Mucosa of rectum (tissue), 2 donors: ENCODE results near the gene NEB.

Experiments
- H3K27ac ChIP-seq, 2 donors: one replicate each; pipeline ENCODE4 v1.7.0; 2013; ENCODE audit warnings: inconsistent platforms in 2 of 2, low read depth in 2 of 2, low read length in 2 of 2
- H3K27me3 ChIP-seq, 2 donors: one replicate each; pipeline ENCODE4 v1.7.0; 2013; ENCODE audit warnings: low read length in 2 of 2; ENCODE audit not compliant: control insufficient read depth in 2 of 2, insufficient read depth in 2 of 2
- H3K36me3 ChIP-seq, 2 donors: one replicate each; pipeline ENCODE4 v1.7.0; 2013; ENCODE audit warnings: low read length in 2 of 2; ENCODE audit not compliant: control insufficient read depth in 2 of 2, insufficient read depth in 2 of 2
- H3K4me1 ChIP-seq, 2 donors: one replicate each; pipeline ENCODE4 v1.7.0; 2013; ENCODE audit warnings: low read length in 2 of 2, mild to moderate bottlenecking in 1 of 2; ENCODE audit not compliant: control insufficient read depth in 2 of 2, insufficient read depth in 2 of 2
- H3K4me3 ChIP-seq, 2 donors: one replicate each; pipeline ENCODE4 v1.7.0; 2013; ENCODE audit warnings: low read length in 2 of 2
- H3K9ac ChIP-seq, 2 donors: one replicate each; pipeline ENCODE4 v1.7.0; 2013; ENCODE audit warnings: low read length in 2 of 2, low read depth in 1 of 2, mild to moderate bottlenecking in 1 of 2
- H3K9me3 ChIP-seq, 2 donors: one replicate each; pipeline ENCODE4 v1.7.0; 2013; ENCODE audit warnings: low read length in 2 of 2; ENCODE audit not compliant: control insufficient read depth in 2 of 2
- donor health status: healthy.
- donor health status: Normal muscosa, but diverticular disease.

NEB gene

GRCh38 chr2:151638191-151638933 is 95.9 kb downstream of the NEB start:
- no peaks in the 10 kb centered on the region for H3K36me3 ChIP-seq
- H3K27me3 ChIP-seq, result no peaks in the 10 kb centered on the region
- H3K4me1 ChIP-seq, result no peaks in the 10 kb centered on the region
- H3K9ac ChIP-seq, result no peak overlapping the region
- H3K27ac ChIP-seq, result no peak overlapping the region
- H3K4me3 ChIP-seq, result no peak overlapping the region
- H3K9me3 ChIP-seq, result no peaks in the 10 kb centered on the region

GRCh38 chr2:151637271-151637781 is 97.0 kb downstream of the NEB start:
- no peaks in the 10 kb centered on the region for H3K4me1 ChIP-seq
- no peak overlapping the region for H3K27ac ChIP-seq
- H3K4me3 ChIP-seq, result no peak overlapping the region

GRCh38 chr2:151634736-151635467 is 99.4 kb downstream of the NEB start:
- H3K9me3 ChIP-seq, result no peaks in the 10 kb centered on the region
- H3K27ac ChIP-seq, result no peak overlapping the region
- no peak overlapping the region for H3K4me3 ChIP-seq
- H3K9ac ChIP-seq, result no peak overlapping the region
- H3K27me3 ChIP-seq, result no peaks in the 10 kb centered on the region
- H3K36me3 ChIP-seq, result no peaks in the 10 kb centered on the region
- no peaks in the 10 kb centered on the region for H3K4me1 ChIP-seq

More at GRCh38 chr2:151637271-151637781, 97.0 kb downstream of the NEB start:
- no peaks in the 10 kb centered on the region for H3K27me3 ChIP-seq
- H3K9me3 ChIP-seq, result no peaks in the 10 kb centered on the region
- no peaks in the 10 kb centered on the region for H3K36me3 ChIP-seq
- no peak overlapping the region for H3K9ac ChIP-seq

GRCh38 chr2:151632993-151633565 is 101.2 kb downstream of the NEB start:
- Histone ChIP-seq H3K4me3 (no peak overlapping the region), H3K4me1 (no peaks in the 10 kb centered on the region), H3K36me3 (no peaks in the 10 kb centered on the region), H3K9ac (no peak overlapping the region), H3K27me3 (no peaks in the 10 kb centered on the region), H3K9me3 (no peaks in the 10 kb centered on the region), H3K27ac (no peak overlapping the region)

GRCh38 chr2:151630372-151630771 is 103.9 kb downstream of the NEB start:
- Histone ChIP-seq H3K36me3 (no peaks in the 10 kb centered on the region), H3K4me3 (no peak overlapping the region), H3K4me1 (no peaks in the 10 kb centered on the region), H3K9ac (no peak overlapping the region), H3K27ac (no peak overlapping the region), H3K27me3 (no peaks in the 10 kb centered on the region), H3K9me3 (no peaks in the 10 kb centered on the region)

- H3K9ac ChIP-seq, result no peak overlapping the region
- H3K9me3 ChIP-seq, result no peaks in the 10 kb centered on the region
- H3K4me3 ChIP-seq, result no peak overlapping the region
- H3K27me3 ChIP-seq, result no peaks in the 10 kb centered on the region
- H3K36me3 ChIP-seq, result no peaks in the 10 kb centered on the region
- no peaks in the 10 kb centered on the region for H3K4me1 ChIP-seq
- H3K27ac ChIP-seq, result no peak overlapping the region
Observed at GRCh38 chr2:151627353-151627752, 106.9 kb downstream of the NEB start.

GRCh38 chr2:151624271-151624670 is 110.0 kb downstream of the NEB start:
- H3K4me3 ChIP-seq, result no peak overlapping the region

GRCh38 chr2:151623631-151624030 is 110.6 kb downstream of the NEB start:
- no peak overlapping the region for H3K9ac ChIP-seq
- H3K36me3 ChIP-seq, result no peaks in the 10 kb centered on the region
- no peaks in the 10 kb centered on the region for H3K9me3 ChIP-seq
- no peaks in the 10 kb centered on the region for H3K27me3 ChIP-seq
- no peak overlapping the region for H3K27ac ChIP-seq
- no peak overlapping the region for H3K4me3 ChIP-seq
- no peaks in the 10 kb centered on the region for H3K4me1 ChIP-seq

More at GRCh38 chr2:151624271-151624670, 110.0 kb downstream of the NEB start:
- Histone ChIP-seq H3K27me3 (no peaks in the 10 kb centered on the region), H3K36me3 (no peaks in the 10 kb centered on the region), H3K9me3 (no peaks in the 10 kb centered on the region), H3K4me1 (no peaks in the 10 kb centered on the region), H3K9ac (no peak overlapping the region), H3K27ac (no peak overlapping the region)

GRCh38 chr2:151620761-151621160 is 113.5 kb downstream of the NEB start:
- Histone ChIP-seq H3K4me3 (no peak overlapping the region), H3K9ac (no peak overlapping the region), H3K36me3 (no peaks in the 10 kb centered on the region), H3K27ac (no peak overlapping the region), H3K9me3 (no peaks in the 10 kb centered on the region), H3K4me1 (no peaks in the 10 kb centered on the region), H3K27me3 (no peaks in the 10 kb centered on the region)

GRCh38 chr2:151619337-151619989 is 114.8 kb downstream of the NEB start:
- Histone ChIP-seq H3K36me3 (no peaks in the 10 kb centered on the region), H3K27me3 (no peaks in the 10 kb centered on the region)

More at GRCh38 chr2:151619337-151619989, 114.8 kb downstream of the NEB start:
- no peak overlapping the region for H3K4me3 ChIP-seq
- H3K4me1 ChIP-seq, result no peaks in the 10 kb centered on the region
- H3K9me3 ChIP-seq, result no peaks in the 10 kb centered on the region
- no peak overlapping the region for H3K9ac ChIP-seq
- no peak overlapping the region for H3K27ac ChIP-seq
